Sigmoid colon (tissue), 4 donors: ENCODE measurements around the gene IL36RN.

Experiments
- POLR2A ChIP-seq, 2 donors: fragments of 450-650 bp; IDR thresholded peaks; one replicate each; pipeline ENCODE4 v1.6.1; 2016; ENCODE audit warnings: antibody characterized with exemption in 2 of 2, mild to moderate bottlenecking in 2 of 2, moderate library complexity in 2 of 2
- POLR2AphosphoS5 ChIP-seq, 4 donors: sonication (generic); formaldehyde crosslinking; IDR thresholded peaks; one replicate each; pipeline ENCODE4 v1.6.1; 2017; ENCODE audit warnings: antibody characterized with exemption in 4 of 4
- TF ChIP-seq, protein P1 (sequence below), 4 experiments: fragments of 450-650 bp in 3 of 4; fragments of 200-600 bp in 1 of 4; IDR thresholded peaks; one replicate each; pipeline ENCODE4 v1.5.1; 2016 to 2019; ENCODE audit warnings: antibody characterized with exemption in 4 of 4, mild to moderate bottlenecking in 3 of 4, moderate library complexity in 2 of 4

DNA sequence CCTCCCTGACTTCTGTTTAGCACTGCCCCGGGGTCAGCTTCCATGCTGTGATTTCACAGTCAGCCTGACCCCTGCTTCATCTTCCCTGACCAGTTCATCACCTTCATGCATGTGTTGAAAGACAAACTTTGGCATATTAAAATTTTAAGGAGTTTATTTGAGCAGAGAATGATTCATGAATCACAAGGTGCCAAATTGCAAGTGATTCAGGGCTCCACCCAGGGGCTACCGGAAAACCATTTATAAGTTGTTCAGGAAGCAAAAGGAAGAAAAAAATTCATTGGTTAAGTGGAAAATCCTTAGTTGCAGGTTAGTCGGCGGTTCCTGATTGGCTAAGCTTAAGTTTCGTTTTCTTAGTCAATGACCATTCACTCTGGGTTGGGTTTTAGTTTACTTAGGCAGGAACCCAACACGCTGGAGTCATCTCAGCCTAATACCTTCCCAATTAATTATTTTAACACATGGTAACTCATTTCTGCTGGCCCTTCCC is 19.4 kb downstream of the IL36RN start:
- TF ChIP-seq, protein P1, sequence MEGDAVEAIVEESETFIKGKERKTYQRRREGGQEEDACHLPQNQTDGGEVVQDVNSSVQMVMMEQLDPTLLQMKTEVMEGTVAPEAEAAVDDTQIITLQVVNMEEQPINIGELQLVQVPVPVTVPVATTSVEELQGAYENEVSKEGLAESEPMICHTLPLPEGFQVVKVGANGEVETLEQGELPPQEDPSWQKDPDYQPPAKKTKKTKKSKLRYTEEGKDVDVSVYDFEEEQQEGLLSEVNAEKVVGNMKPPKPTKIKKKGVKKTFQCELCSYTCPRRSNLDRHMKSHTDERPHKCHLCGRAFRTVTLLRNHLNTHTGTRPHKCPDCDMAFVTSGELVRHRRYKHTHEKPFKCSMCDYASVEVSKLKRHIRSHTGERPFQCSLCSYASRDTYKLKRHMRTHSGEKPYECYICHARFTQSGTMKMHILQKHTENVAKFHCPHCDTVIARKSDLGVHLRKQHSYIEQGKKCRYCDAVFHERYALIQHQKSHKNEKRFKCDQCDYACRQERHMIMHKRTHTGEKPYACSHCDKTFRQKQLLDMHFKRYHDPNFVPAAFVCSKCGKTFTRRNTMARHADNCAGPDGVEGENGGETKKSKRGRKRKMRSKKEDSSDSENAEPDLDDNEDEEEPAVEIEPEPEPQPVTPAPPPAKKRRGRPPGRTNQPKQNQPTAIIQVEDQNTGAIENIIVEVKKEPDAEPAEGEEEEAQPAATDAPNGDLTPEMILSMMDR (IDR thresholded peaks at IDR 0.05), result no peak
- TF ChIP-seq POLR2A (IDR thresholded peaks at IDR 0.05) (no peak), POLR2AphosphoS5 (IDR thresholded peaks at IDR 0.05) (no peak)
